Natural killer cell treated with Interleukin-12 subunit alpha and Interleukin-12 subunit beta and Interleukin-15 and Interleukin-18, amount 100 ng/mL, for 72 hours (primary cell): ENCODE results near the gene TNFRSF9. TPM values are rescaled to one million over a fixed set of nuclear protein-coding genes. Genes with fewer than 3 reads are reported as not detected.

Experiments
- ATAC-seq, 2 donors: fragments of 150-1000 bp; cut with Tn5 transposase in 1 of 2; sonication (Bioruptor Pico), chemical (Tn5 transposase) in 1 of 2; 2 replicates each; pipeline ENCODE4 v1.10.0; 2021
- DNase-seq: peaks from one replicate; pipeline ENCODE4 v3.0.0; 2022; ENCODE audit warnings: low spot score
- H3K27ac Mint-ChIP-seq, 2 donors: 1 replicate in 1 of 2; 2 replicates in 1 of 2; pipeline ENCODE4 v1.8.0; 2022; ENCODE audit warnings: mixed read lengths in 2 of 2, mild to moderate bottlenecking in 1 of 2, moderate library complexity in 1 of 2
- H3K27me3 Mint-ChIP-seq, 2 donors: 1 replicate in 1 of 2; 2 replicates in 1 of 2; pipeline ENCODE4 v1.8.0; 2022; ENCODE audit warnings: mixed read lengths in 2 of 2
- H3K36me3 Mint-ChIP-seq: one replicate; pipeline ENCODE4 v1.8.0; 2022; ENCODE audit warnings: mixed read lengths
- H3K4me1 Mint-ChIP-seq, 2 donors: 1 replicate in 1 of 2; 2 replicates in 1 of 2; pipeline ENCODE4 v1.8.0; 2022; ENCODE audit warnings: low read depth in 2 of 2, mixed read lengths in 2 of 2, mild to moderate bottlenecking in 1 of 2
- H3K4me3 Mint-ChIP-seq: one replicate; pipeline ENCODE4 v1.8.0; 2022; ENCODE audit warnings: mixed read lengths
- H3K9me3 Mint-ChIP-seq: 2 replicates; pipeline ENCODE4 v1.8.0; 2022; ENCODE audit warnings: mixed read lengths
- total RNA-seq, 2 donors: library from RNA; stranded (reverse); gene quantifications; one replicate each; pipeline ENCODE4 v1.2.3, GENCODE V29; 2022

Gene TNFRSF9
- total RNA-seq, 2 donors from 2014 or later, result 126 to 462 TPM

- H3K36me3 Mint-ChIP-seq, result no peaks in the 10 kb centered on the region
- DNase-seq, result no peak
- ATAC-seq, result no peak
- H3K4me3 Mint-ChIP-seq, result no peak overlapping the region
- no peaks in the 10 kb centered on the region for H3K9me3 Mint-ChIP-seq
- no peaks in the 10 kb centered on the region for H3K27me3 Mint-ChIP-seq
- no peaks in the 10 kb centered on the region for H3K4me1 Mint-ChIP-seq
- no peak overlapping the region for H3K27ac Mint-ChIP-seq
Measured at GRCh38 chr1:7865978-7866377, 74.7 kb downstream of the TNFRSF9 start.

Other genes with a start within 250 kb of the TNFRSF9 start
- gene VAMP3, start 169.5 kb downstream of the TNFRSF9 start, total RNA-seq, result 10 to 100 TPM; 30.0 to 31.9 TPM
- gene PER3, start 156.5 kb downstream of the TNFRSF9 start, total RNA-seq, result 1 to 10 TPM; 1.6 to 3.7 TPM
- under 1 TPM; 0.70 to 0.78 TPM for gene UTS2, start 87.8 kb downstream of the TNFRSF9 start, total RNA-seq
- gene PARK7, start 20.9 kb upstream of the TNFRSF9 start, total RNA-seq, result 100 to 1,000 TPM; 417 to 446 TPM
- gene ERRFI1, start 85.5 kb upstream of the TNFRSF9 start, total RNA-seq, result 1 to 10 TPM; 3.5 to 6.3 TPM